ENCODE results near the gene EFCAB12. TPM values are rescaled to one million over a fixed set of nuclear protein-coding genes. Genes with fewer than 3 reads are reported as not detected.

The EFCAB12 gene
- polyA plus RNA-seq, 3 donors = 0.45 to 1.1 (median 0.56) TPM

DNA sequence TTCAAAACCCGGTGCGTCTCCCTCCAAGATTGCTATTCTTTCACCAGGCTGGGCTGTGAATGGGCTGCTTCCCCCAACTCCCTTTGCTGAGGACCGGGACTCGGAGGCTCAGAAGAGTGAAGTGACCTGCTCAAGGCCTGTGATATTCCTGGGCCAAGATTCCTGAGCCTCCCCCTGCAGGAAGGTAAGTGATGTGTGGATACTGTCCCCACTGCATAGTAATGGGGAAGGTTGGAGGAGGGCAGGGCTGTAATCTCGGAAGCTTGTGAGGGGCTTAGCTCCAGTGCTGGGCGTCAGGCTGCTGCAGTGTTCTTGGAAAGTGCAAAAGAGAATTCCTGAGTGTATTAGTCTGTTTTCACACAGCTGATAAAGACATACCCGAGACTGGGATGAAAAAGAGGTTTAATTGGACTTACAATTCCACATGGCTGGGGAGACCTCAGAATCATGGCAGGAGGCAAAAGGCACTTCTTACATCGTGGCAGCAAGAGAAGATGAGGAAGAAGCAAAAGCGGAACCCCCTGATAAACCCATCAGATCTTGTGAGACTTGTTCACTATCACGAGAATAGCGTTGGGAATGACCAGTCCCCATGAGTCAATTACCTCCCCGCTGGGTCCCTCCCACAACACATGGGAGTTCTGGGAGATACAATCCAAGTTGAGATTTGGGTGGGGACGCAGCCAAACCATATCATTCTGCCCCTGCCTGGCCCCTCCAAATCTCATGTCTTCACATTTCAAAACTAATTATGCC is 67.6 kb downstream of the EFCAB12 start:
- H3K27ac ChIP-seq (ENCODE audit: low read depth, low read length) = no peak overlapping the region
- 77 to 87% (median 80%) methylated on average over 13 of the region's 13 CpGs for WGBS, 3 donors

DNA sequence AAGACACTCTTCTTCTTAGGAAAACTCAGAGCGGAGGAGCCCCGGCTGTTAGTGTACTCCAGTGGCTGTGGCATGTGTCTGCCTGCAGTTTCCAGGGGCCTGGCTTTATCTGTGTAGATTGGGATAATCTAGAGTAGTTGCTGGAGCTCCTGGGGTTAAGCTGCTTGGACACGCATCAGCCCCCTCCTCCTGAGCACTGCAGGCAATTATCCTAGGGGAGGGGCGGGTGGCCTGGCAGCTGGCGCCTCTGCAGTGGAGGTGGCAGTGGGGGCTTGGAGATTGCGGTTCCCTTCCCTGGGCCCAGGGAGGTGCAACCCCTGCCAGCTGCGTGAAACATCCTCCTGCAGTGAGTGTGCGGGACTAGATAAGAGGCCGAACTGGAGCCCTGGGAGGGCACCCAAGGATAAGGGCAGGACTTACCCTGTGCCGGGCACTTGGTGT is 68.2 kb downstream of the EFCAB12 start:
- 67 to 88% (median 80%) methylated on average over 10 of the region's 10 CpGs for WGBS, 3 donors
- H3K27ac ChIP-seq (ENCODE audit: low read depth, low read length) = no peak overlapping the region

DNA sequence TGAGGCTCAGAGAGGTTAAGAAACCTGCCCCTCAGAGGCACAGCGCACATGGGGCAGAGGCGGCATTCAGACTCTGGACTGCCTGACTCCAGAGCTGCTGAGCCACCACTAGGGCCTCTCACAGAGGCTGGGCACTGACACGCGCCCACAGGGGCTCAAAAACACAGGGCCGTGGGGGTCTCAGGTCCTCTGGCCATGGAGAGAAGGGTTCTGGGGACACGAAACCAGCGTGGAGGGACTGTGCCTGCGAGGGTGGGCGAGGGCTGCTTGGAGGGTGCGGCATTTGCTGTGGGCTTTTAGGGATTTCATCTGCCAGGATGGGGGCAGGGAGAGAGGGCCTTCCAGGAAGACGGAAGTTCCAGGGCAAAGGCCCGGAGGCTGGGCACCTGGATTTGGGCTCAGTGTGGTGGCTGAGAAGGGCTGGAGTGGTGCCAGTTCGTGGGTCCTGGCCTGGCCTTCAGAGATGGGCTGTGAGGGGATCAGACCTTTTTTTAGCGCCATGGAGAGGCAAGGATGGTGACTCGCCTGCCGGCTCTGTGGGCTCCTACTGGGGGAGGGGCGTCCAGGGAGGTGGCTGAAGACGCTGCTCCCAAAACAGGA is 69.6 kb downstream of the EFCAB12 start:
- 76 to 80% (median 78%) methylated on average over 11 to 18 of the region's 18 CpGs for WGBS, 3 donors
- no peak overlapping the region for H3K27ac ChIP-seq (ENCODE audit: low read depth, low read length)

DNA sequence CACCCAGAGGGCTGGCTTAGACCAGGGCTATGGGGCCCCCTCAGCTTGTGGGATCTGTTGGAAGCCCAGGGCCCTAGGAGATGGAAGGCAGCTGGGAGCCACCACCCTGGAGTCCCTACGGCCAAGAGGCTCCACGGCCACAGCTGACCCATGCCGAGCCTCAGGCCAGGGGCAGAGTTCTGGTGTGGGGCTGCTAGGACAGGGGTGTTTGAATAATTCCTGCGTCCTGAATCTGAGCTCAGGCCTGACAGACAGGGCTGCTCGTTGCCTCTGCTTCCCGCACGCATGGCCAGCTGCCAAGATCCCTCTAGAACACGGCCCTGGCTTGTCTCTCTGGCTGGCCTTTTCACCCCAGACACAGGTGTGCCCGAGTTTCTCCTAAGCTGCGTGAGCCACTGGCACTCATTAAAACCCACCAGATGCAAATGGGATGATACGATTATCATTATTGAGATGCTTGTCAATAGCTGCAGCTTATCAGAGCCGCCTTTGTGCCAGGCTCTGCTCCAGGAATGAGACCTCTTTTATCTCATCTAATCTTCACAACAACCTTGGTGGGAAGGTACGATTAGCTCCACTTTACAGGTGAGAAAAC is 70.2 kb downstream of the EFCAB12 start:
- 56 to 77% (median 66%) methylated on average over 10 to 13 of the region's 13 CpGs for WGBS, 3 donors

DNA sequence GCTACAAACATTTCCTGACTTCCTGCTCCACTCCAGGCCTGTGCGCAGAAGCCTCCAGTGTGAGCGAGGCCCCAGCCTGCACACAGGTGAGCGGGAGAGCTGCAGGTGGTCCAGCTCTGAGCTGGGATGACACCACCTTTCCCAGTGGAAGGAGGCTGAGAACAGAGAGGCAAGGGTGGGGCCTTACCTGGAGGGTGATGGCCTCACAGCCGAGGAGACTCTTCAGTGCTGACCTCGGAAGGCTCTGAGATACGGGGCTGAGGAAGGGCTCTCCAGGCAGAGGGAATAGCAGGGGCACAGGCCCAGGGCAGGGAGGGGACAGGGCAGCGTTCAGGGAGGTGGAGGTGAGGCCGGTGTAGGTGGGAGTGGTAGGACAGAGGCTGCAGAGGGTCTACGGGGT is 70.8 kb downstream of the EFCAB12 start:
- 75 to 85% (median 80%) methylated on average over 9 of the region's 9 CpGs for WGBS, 3 donors

More for the DNA sequence above, 70.2 kb downstream of the EFCAB12 start:
- H3K27ac ChIP-seq (ENCODE audit: low read depth, low read length) = no peak overlapping the region

DNA sequence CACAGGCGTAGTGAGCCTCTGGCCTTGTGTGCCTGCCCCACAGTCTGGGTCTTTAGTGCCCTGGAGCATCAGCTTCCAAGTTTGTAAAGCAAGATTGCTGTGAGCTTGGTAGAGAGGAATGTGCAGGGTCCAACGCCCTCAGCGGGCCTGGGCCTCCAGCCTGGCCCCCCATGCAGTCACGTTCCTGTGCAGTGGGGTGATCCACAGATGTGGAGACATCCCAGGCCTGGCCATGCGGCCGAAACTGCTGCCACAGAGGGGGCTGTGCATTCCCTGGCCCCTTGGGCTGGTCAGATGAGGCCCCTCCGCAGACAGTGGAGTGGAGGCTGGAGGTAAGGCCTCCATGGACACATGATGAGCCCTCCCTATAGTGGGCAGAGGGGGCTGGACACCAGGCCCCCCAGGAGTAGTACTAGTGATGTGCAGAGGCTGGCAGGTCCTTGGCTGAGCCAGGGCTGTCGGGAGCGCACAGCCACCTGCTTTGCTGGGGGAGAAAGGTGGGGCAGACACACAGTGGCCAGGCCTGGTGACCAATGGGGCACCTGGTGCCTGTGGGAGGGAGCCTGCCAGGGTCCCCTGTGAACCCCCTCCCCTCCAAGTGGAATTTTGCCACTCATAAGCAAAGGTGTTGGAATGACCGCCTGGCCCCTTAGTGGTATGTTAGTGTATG is 71.5 kb downstream of the EFCAB12 start:
- WGBS, 3 donors = 89 to 92% (median 91%) methylated on average over 7 to 10 of the region's 10 CpGs
- no peak overlapping the region for H3K27ac ChIP-seq (ENCODE audit: low read depth, low read length)

More for the DNA sequence above, 70.8 kb downstream of the EFCAB12 start:
- H3K27ac ChIP-seq (ENCODE audit: low read depth, low read length) = no peak overlapping the region

DNA sequence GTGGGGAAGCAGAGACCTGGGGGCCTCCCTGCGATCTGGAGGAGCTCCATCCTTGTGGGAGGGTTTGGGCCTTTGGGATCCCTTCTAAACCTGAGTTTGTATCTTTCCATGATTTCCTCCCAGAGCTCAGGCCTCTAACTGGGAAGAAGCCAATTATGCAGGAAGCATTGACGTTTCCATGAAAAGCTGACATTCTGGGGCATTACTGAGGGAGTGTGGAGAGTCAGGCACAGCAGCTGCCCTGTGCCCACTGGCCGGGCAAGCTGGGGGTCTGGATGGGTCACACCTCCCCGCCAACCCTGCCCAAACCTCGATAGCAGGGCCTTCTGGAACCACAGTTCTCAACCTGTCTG is 74.9 kb downstream of the EFCAB12 start:
- WGBS, 3 donors = 73 to 77% (median 73%) methylated on average over 5 of the region's 5 CpGs
- no peak overlapping the region for H3K27ac ChIP-seq (ENCODE audit: low read depth, low read length)

DNA sequence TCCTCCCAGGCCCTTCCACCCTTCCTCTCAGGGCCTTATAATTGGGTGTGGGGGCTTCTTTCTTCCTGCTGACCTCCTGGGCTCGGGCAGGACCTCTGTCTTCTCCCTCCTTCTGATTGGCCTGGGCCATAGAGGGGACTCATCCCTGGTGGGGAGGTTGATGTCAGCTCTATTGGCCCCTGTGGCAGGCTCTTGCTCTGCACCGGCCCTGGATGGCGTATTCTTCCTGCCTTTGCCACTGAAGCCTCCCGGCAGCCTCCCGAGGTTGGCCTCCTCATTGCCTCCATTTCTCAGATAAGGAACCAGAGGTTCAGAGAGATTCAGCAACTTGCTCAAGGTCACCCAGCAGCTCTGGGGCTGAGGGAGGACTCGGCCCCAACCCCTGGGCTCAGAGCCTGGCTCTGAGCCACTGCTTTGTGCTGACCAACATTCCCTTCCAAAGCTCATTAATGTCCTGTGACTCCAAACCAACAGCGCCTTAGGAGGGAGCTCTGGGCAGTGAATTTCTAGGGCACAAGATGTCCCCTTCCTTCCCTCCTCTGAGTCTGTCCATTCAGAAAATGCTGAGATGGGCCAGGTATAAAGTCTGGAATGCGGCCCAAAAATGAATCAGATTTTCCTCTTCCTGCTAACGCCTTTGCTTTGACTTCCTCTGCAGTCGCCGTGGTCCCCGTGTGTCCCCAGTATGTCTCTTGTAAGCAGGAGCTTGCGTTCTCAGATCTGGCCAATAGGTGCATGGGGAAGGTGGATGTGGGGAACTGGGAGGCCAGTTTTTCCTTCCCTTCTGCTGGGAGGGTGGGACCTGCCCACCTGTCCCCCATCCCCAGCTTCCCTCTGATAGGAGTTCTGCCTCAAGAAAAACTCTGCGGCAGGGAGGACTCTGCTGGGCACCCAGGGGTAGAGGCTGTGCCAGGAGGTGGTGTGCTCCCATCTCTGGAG is 75.5 kb downstream of the EFCAB12 start:
- 59 to 65% (median 62%) methylated on average over 14 of the region's 14 CpGs for WGBS, 3 donors
- no peak overlapping the region for H3K27ac ChIP-seq (ENCODE audit: low read depth, low read length)

DNA sequence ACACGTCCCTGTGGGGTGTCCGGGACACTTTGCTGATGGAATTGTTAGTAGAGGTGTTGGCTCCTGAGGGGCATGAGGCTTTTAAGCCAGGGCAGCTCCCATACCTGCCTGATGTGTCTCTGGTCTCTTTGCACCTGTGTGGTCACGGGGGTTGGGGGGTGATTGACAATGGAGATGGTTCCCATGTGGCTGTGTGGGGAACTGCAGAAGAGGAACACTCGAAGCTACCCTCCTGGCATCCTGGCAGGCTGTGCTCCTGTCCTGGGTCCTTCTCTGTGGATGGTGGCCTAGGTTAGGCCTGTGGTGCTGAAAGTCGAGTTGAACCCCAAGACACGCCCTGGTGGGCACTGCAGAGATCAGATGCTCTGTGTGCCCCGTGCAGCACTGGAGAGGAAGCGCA is 76.4 kb downstream of the EFCAB12 start:
- 78 to 86% (median 81%) methylated on average over 8 of the region's 8 CpGs for WGBS, 3 donors
- H3K27ac ChIP-seq (ENCODE audit: low read depth, low read length) = no peak overlapping the region

Other genes starting within 250 kb of the EFCAB12 start
- 100 to 1,000 TPM; 280 to 403 (median 372) TPM for gene CNBP, start 244.7 kb downstream of the EFCAB12 start, polyA plus RNA-seq
- gene COPG1, start 179.0 kb downstream of the EFCAB12 start, polyA plus RNA-seq = 10 to 100 TPM; 76.5 to 89.2 (median 82.1) TPM
- 10 to 100 TPM; 10.4 to 41.6 (median 28.6) TPM for gene HMCES, start 149.8 kb downstream of the EFCAB12 start, polyA plus RNA-seq
- 10 to 100 TPM; 14.3 to 19.0 (median 16.8) TPM for gene MBD4, start 11.3 kb upstream of the EFCAB12 start, polyA plus RNA-seq
- gene IFT122, start 11.6 kb upstream of the EFCAB12 start, polyA plus RNA-seq = 10 to 100 TPM; 14.1 to 19.0 (median 15.6) TPM
- not detected for gene RHO, start 100.0 kb upstream of the EFCAB12 start, polyA plus RNA-seq
- not detected for gene H1-8, start 114.5 kb upstream of the EFCAB12 start, polyA plus RNA-seq
- 100 to 1,000 TPM in 2 of 3 donors, 10 to 100 TPM in 1; 30.1 to 266 (median 131) TPM for gene PLXND1, start 178.0 kb upstream of the EFCAB12 start, polyA plus RNA-seq